Transverse colon (tissue), 4 donors: ENCODE results near the gene SHLD1.

Experiments
- POLR2AphosphoS5 ChIP-seq, 3 donors: sonication (generic); formaldehyde crosslinking; IDR thresholded peaks; one replicate each; pipeline ENCODE4 v1.6.1; 2016; ENCODE audit warnings: antibody characterized with exemption in 3 of 3
- TF ChIP-seq, protein P1 (sequence below), 5 experiments: fragments of 200-600 bp in 3 of 5; fragments of 450-650 bp in 2 of 5; sonication (generic) in 3 of 5; IDR thresholded peaks; 1 replicate in 2 of 5; 2 replicates in 3 of 5; pipeline ENCODE4 v1.5.1; 2016 to 2017; ENCODE audit warnings: antibody characterized with exemption in 5 of 5, inconsistent platforms in 3 of 5, mild to moderate bottlenecking in 2 of 5, moderate library complexity in 1 of 5

DNA sequence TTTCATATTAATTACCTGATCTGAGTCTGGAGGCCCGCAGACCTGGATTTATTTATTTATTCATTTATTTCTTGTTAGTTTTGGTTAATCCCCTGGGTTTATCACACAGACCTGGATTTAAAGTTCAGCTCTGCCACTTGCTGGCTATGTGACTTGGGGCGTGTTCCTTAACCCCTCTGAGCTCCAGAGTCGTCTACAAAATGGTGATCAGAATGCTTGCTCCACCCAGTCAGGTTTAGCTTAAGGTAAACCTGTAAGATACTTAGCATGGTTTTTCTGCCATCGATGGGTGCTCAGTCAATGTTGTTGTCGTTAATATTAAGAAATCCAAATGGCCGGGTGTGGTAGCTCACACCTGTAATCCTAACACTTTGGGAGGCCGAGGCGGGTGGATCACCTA is 23.4 kb downstream of the SHLD1 start:
- TF ChIP-seq, protein P1, sequence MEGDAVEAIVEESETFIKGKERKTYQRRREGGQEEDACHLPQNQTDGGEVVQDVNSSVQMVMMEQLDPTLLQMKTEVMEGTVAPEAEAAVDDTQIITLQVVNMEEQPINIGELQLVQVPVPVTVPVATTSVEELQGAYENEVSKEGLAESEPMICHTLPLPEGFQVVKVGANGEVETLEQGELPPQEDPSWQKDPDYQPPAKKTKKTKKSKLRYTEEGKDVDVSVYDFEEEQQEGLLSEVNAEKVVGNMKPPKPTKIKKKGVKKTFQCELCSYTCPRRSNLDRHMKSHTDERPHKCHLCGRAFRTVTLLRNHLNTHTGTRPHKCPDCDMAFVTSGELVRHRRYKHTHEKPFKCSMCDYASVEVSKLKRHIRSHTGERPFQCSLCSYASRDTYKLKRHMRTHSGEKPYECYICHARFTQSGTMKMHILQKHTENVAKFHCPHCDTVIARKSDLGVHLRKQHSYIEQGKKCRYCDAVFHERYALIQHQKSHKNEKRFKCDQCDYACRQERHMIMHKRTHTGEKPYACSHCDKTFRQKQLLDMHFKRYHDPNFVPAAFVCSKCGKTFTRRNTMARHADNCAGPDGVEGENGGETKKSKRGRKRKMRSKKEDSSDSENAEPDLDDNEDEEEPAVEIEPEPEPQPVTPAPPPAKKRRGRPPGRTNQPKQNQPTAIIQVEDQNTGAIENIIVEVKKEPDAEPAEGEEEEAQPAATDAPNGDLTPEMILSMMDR (IDR thresholded peaks at IDR 0.05) = no peak
- no peak for TF ChIP-seq POLR2AphosphoS5 (IDR thresholded peaks at IDR 0.05)
